Stimulated activated naive CD4-positive, alpha-beta T cell (primary cell): Measurements from ENCODE around the gene MORN5.

Source experiments
- DNase-seq, 6 experiments: peaks; one replicate each; lab custom pipeline; 2025; lab: John Stamatoyannopoulos, UW

The MORN5 gene

GRCh38 chr9:122191584-122191983, 31.9 kb downstream of the MORN5 start:
- DNase-seq, result no peak

GRCh38 chr9:122192261-122192875, 32.7 kb downstream of the MORN5 start:
- no peak for DNase-seq

- no peak for DNase-seq
These were observed 33.3 kb downstream of the MORN5 start for GRCh38 chr9:122192914-122193525.

GRCh38 chr9:122193651-122194050, 33.9 kb downstream of the MORN5 start:
- no peak for DNase-seq

- no peak for DNase-seq
These were observed 36.2 kb downstream of the MORN5 start for GRCh38 chr9:122195875-122196274.

GRCh38 chr9:122197426-122197825, 37.7 kb downstream of the MORN5 start:
- no peak for DNase-seq

- DNase-seq, result no peak
These were observed 38.2 kb downstream of the MORN5 start for GRCh38 chr9:122197882-122198281.

GRCh38 chr9:122200960-122201595, 41.4 kb downstream of the MORN5 start:
- DNase-seq, result no peak

GRCh38 chr9:122201641-122202040, 41.9 kb downstream of the MORN5 start:
- DNase-seq, result no peak

- DNase-seq, result no peak
These were observed 42.4 kb downstream of the MORN5 start for GRCh38 chr9:122202111-122202510.

- DNase-seq, result no peak
These were observed 44.3 kb downstream of the MORN5 start for GRCh38 chr9:122204055-122204454.

GRCh38 chr9:122204491-122204890, 44.8 kb downstream of the MORN5 start:
- DNase-seq, result no peak

- no peak for DNase-seq
These were observed 45.5 kb downstream of the MORN5 start for GRCh38 chr9:122205176-122205575.

- DNase-seq, result no peak
These were observed 46.7 kb downstream of the MORN5 start for GRCh38 chr9:122206118-122207046.

- DNase-seq, result no peak
These were observed 47.4 kb downstream of the MORN5 start for GRCh38 chr9:122207096-122207495.

GRCh38 chr9:122209451-122209850, 49.7 kb downstream of the MORN5 start:
- no peak for DNase-seq

GRCh38 chr9:122212473-122213004, 52.8 kb downstream of the MORN5 start:
- no peak for DNase-seq

GRCh38 chr9:122213102-122213588, 53.4 kb downstream of the MORN5 start:
- DNase-seq, result peak in 1 of 6 experiments; percentile 13

- DNase-seq, result peak in 5 of 6 experiments; percentile 7 to 38 (median 20)
These were observed 54.1 kb downstream of the MORN5 start for GRCh38 chr9:122213589-122214413.

GRCh38 chr9:122214507-122214906, 54.8 kb downstream of the MORN5 start:
- DNase-seq, result no peak

- no peak for DNase-seq
These were observed 56.0 kb downstream of the MORN5 start for GRCh38 chr9:122215663-122216062.
